ENCODE results near the gene NCOA5. TPM values are rescaled to one million over a fixed set of nuclear protein-coding genes. Genes with fewer than 3 reads are reported as not detected.
"Not testable (repeated sequence)": the region's sequence is repeated elsewhere in the genome, so short reads cannot be mapped to it uniquely, and the experiment has no call there.

NCOA5 gene
- total RNA-seq, 1 donor from 2014 or later: 25.3 TPM

DNA sequence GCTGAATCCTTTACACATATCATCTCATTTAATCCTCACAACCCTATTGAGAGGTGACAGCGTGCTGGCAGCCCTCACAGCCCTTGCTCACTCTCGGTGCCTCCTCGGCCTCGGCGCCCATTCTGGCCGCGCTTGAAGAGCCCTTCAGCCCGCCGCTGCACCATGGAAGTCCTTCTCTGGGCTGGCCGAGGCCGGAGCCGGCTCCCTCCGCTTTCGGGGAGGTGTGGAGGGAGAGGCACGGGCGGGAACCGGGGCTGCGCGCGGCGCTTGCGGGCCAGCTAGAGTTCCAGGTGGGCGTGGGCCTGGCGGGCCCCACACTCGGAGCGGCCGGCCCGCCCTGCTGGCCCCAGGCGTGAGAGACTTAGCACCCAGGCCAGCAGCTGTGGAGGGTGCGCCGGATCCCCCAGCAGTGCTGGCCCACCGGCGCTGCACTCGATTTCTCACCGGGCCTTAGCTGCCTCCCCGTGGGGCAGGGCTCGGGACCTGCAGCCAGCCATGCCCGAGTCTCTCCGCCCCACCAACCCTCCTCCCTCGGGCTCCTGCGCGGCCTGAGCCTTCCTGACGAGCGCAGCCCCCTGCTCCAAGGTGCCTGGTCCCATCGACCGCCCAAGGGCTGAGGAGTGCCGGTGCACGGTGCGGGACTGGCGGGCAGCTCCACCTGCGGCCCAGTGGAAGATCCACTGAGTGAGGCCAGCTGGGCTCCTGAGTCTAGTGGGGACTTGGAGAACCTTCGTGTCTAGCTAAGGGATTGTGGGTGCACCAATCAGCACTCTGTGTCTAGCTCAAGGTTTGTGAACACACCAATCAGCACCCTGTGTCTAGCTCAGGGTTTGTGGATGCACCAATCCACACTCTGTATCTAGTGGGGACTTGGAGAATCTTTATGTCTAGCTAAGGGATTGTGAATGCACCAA, 2.1 kb upstream of the NCOA5 start:
- DNase-seq (ENCODE audit: low read depth): not testable (repeated sequence)

DNA sequence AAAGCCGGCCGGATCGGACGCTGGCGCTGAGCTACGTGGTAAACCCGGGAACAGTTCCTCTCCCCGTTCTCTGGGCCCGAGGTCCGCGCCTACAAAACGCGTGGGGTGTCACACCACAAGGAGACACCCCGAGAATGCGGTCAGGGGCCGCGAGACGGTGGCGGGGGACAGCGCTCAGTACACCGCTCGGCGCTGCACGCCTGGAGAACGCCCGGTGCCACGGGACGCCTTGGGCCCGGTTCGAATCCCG, 670 bp downstream of the NCOA5 start:
- no peak for DNase-seq (ENCODE audit: low read depth)

DNA sequence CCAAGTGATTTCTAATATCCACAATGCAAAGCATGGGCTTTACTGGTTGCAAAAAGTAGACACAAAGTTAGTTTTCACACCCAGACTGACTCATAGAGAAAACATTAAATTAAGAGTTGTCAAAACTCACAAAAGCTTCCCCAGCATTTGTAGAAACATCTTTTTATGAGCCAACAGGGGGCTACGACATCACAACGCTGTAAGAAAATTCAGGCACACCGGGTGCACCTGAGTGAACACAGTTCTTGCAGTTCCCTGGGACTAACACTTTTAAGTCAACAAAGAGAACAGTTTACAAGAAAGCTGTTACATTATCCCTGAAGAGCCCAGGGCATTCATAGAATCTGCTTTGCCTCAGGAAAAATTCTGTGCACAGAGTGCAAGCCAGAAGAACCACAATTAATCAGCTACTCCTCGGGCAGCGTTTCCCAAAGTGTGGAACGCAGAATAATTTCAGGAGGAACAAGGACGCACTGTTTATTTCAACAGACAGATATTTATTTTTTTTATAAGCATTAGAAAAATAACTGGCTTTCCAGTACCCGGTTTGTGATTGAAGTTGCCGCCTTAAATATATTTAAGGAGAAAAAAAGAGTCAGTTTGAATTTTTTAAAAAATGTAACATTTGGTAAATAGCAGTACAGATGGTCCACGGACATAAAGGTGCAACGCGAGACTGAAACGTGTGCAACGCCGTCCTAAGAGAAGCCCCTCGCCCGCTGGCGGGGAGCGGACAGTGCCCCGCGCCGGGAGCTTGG, 1.2 kb downstream of the NCOA5 start:
- peak; percentile 57 for DNase-seq (ENCODE audit: low read depth)

DNA sequence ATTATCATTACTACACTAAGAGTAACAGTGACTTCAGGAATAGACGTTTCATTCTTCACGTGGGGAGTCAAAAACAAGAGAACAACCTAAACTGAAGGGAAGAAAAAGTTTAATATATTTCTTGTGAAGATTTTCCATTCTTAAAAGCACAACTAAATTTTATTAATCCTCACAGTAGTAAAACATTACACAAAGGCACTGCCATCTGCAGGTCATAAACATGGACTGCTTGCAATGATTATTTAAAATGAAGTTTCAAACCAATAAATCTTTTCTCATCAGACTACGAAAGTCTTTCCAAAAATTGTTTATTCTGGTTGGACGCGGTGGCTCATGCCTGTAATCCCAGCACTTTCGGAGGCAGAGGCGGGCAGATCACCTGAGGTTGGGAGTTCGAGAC, 2.6 kb downstream of the NCOA5 start:
- DNase-seq (ENCODE audit: low read depth): peak; percentile 38

DNA sequence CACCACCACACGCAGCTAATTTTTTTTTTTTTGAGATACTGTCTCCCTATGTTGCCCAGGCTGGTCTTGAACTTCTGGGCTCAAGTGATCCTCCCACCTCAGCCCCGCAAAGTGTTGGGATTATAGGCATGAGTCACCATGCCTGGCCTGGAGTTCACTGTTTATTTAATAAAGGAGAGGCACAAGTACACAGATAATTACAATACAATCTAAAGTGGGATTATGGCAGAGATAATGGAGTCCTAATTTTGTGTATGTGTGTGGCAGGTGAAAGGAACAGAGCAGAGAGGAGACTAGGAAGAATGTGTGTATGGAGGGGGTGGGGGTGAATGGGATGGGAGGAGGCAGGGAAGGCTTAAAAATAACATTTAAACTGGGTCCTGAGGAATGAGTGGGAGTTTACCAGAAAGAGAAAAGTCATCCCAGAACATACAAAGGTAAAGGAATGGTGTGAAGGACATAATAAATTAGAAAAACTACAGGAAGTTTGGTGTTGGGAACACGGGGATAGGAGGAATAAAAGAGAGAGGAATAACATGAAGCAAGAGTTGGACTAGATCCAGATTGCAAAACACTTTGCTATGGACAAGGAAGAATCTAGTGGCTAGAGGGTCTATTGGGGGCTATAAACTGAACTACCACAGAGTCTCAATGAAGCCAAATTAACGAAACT, 4.4 kb downstream of the NCOA5 start:
- peak; percentile 74 for DNase-seq (ENCODE audit: low read depth)

DNA sequence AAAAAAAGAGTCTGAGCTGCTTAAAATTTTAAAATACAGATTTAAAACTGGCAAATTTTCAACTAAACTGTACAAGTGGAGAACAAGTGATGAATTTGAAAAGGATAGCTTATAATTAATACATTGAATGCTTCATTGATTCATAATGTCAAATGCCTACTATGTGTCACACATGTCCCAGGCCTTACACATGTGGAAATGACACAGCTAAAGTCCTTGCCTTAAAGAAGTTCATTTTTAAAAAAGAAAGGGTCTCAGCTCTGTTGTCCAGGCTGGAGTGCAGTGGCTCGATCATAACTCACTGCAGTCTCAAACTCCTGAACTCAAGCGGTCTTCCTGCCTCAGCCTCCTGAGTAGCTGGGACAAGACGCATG, 5.0 kb downstream of the NCOA5 start:
- no peak for DNase-seq (ENCODE audit: low read depth)

DNA sequence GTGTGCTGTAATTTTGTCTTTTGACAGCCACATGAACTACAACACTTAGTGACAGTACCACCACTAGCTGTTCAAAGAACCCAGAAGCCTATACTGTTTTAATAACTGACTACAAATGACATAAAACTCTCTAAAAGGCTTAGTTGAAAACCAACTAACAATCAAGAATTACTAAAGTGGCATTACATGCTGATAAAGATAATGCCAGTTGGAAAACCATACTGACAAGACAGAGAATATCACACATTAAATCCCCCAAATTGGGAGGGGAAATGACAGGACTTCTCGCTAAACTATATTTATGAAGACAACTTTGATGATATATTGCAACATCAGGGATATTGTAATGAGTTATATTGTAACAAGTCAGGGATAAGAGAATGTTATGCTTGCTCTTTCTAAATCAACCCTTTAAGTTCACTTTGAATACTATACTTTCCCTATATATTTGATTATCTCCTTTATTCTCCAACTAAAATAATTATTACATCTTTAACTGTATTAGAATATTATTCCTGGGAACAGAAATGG, 6.2 kb downstream of the NCOA5 start:
- no peak for DNase-seq (ENCODE audit: low read depth)

DNA sequence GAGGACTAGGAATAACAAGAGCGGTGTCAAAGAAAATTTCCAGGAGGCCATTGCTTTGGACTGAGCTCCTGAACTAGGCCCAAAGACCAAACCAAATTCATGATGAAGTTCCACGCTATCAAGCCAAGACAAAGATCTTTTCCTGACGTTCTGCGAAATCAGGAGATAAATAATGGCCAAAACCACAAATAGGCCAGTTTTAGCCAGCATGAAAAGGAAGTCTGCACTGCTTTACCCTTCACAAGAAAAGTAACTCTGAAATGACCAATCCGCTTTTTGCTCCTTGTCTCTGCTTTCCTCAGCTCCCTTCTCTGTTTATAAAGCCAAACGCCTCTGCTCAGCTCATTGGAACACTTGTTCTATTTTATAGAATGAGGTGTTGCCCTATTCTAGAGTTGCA, 6.7 kb downstream of the NCOA5 start:
- DNase-seq (ENCODE audit: low read depth): no peak

DNA sequence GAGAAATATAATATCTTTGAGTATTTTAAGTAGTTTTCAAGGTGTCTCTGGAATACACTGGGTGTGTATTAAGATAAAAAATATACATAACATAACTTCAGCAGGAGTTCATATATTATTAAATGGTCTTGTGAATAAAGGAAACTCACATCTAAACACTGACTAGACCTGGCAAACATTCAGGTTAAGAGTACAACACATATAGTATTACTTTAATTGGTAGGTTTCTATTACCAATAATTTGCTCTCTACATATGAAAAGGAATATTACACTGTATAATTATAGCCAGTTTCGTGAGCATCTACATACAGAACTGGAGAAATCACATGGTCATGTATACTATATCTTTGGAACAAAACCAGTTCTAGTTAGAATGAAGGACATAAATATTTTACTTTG, 8.7 kb downstream of the NCOA5 start:
- no peak for DNase-seq (ENCODE audit: low read depth)

DNA sequence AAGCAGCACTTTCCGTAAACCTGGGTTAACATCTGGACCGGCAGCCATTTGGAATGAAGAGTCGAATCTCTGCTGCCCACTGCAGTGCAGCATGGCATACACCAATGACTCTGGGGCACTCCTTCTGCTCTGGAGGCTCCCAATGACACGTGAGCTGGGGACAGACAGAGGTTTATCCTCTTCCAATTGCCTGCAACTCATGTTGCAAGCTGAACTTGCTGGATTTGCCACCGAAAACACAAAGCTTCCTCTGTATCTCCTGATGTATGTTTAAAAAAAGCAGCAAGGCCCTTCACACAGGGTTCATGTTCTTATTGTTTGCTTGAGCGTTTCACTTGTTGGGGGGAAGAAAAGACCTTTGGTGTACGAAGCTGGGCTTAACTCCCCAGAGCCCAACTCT, 10.8 kb downstream of the NCOA5 start:
- DNase-seq (ENCODE audit: low read depth): no peak

DNA sequence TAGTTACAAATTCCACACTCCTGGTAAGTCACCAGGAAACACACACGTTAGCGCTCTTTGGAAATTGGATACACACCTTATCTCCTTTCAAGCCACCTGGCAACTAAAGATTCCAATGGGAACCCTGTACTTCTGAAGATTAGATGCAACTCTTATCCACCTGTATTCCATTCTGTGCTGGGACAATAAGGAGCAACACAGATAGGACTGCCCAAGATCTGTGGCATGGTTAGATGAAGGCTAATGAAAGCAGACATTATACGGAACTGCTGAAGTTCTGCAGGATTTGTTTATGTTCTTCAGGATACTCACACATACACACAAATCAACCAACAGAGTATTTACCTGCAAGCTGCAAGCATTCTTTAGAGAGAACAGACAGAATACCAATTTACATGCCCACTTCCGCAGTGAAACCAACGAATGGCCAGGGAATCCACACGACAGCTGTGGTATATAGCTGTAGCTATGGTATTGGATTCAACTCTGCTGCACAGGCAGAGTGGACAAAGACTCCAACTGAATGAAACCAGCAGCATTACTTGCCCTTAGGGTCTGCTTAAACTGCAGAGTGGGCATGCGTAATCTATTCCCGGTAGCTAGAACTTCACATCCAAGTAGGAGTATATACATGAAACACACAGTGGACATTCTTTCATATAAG, 12.0 kb downstream of the NCOA5 start:
- DNase-seq (ENCODE audit: low read depth): no peak

DNA sequence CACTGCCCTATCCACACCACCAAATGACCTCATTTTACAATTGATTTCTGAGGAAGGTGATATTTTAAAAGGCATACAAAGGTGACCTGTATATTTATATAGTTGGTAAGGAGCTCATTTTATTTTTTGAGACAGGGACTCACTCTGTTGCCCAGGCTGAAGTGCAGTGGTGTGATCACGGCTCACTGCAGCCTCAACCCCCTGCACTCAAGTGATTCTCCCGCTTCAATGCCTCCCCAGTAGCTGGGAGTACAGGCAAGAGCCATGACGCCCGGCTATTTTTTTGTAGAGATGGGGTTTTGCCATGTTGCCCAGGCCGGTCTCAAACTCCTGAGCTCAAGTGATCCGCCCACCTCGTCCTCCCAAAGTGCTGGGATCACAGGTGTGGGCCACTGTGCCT, 13.0 kb downstream of the NCOA5 start:
- no peak for DNase-seq (ENCODE audit: low read depth)

DNA sequence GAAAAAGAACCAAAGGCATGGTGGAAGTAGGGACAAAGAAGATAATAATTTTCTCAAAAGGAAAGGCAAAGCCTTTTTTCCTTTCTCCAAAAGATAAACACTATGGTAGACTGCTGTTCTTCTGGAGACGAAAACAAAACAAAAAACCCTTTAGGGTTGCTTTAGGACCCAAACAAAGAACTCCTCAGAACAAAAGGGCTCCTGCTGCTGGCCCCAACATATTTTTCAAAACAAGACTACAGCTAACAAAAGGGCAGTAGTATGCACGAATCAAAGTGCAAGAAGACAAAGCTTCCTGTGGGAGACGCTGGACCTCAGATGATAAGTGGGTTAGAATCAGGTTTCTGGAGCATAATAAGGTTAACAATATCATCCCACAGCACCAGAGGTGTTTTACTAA, 15.8 kb downstream of the NCOA5 start:
- DNase-seq (ENCODE audit: low read depth): no peak

DNA sequence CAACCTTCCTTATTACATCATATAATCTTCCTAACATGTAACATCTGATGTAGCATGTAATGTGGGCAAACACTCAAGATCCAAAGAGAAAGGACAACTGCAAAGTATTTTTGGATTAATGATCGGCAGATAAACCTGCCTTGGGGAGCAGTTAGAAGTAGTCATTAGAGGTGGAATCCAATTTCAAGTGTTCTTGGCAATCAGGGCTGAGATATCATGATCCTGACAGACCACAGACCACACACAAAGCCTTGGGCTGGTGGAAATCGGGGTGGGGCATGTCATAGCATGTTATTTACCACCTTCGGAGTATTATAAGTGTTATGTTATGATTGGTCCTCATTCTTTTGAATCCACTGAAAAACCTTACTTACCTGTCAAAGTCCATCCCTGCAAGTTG, 16.3 kb downstream of the NCOA5 start:
- DNase-seq (ENCODE audit: low read depth): no peak

DNA sequence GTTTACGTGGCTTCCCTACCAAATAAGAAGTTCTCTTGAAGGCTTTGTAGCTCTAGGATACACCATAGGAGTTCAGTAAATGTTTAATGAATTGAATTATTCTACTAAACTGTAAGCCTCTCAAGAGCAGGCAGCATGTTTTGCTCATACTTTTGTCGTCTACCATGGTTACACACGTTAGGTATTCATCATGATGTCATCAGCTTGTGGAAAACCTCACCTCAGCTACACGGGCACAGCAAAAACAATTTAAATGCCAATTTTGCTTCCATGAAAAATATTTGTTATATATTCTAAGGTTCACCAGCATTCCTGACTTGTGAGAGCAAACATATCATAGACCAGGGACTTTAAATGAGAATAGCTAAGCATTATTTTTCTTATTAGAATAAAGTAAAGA, 16.7 kb downstream of the NCOA5 start:
- no peak for DNase-seq (ENCODE audit: low read depth)

DNA sequence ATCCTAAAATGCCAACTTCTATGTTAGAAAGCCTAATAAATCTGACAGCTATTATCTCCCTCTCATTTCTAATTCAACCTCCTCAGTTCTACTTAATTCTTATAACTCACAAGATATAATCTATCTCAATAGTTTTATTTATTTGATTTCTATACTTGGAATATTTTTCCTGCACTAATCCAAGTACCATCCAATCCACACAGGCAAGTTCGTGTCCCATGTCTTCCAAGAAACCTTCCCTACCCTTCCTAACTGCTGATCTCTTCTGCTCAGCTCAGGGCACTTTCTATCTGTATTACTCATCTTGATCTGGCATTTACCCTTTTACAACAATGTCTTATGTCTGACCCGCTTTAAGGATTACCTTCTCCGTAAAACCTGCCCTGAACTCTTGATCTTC, 18.2 kb downstream of the NCOA5 start:
- no peak for DNase-seq (ENCODE audit: low read depth)

DNA sequence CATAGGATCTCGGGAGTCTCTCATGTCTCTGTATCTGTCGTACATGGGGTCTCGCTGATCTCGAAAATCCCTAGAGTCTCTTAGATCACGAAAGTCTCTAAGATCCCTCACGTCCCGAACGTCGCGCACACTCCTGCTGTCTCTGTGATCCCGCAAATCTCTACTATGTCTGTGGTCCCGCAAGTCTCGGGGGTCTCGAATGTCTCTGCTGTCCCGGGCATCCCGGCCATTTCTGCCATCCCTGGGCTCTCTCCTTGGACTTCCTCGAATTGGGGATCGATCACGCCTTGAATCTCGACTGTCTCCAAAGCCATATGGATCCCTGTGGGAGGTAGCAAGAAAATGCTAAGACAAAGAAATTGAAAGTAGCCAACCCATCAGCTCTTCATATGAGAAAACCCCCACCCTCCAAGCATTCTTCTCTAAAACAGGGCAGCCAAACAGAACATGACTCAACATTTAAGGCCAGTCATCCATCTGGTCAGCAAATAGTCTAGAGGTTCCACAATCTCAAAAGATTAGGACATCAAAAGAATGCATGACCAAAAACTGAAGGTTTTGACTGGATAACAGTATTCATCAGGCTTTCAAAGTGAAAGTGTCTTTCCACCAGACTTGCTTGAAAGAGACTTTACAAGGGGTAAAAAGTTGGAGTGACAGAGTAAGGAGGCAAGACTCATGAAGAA, 19.4 kb downstream of the NCOA5 start:
- DNase-seq (ENCODE audit: low read depth): peak; percentile 58

DNA sequence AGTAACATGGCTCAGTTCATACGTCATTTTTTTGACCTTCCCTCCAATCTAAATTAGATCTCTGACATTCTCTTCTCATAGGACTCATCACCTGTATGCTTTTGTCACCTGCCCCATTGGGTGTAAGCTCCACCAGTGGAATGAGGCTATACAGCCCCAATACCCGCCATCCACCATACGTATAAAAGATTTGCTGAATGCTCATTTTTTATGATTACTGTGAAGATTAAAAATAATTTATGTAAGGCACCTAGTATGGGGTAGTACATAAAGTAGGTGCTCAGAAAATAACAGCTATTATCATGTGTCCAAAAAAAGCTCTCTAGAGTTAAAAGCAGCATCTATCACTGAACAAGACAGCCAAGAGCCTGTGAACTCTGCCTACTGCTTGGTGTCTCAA, 24.1 kb downstream of the NCOA5 start:
- no peak for DNase-seq (ENCODE audit: low read depth)

DNA sequence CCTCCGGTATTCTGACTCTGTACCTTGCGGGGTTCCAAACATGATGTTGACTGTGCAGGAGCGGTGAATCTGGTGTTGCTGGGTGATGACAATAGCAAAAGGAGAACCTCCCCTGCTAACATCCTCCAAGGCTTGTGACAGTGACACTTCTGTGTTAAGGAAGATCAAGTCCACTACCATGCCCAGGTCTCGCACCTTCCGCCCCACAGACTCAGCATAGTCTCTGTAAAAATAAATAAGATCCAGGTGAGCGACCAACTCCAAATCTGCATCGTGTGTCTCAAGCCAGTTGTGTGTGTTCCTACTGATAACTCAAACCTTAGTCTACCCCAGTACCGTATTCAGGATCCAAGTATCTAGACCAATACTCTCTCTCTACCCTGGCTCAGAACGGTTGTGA, 24.8 kb downstream of the NCOA5 start:
- no peak for DNase-seq (ENCODE audit: low read depth)

DNA sequence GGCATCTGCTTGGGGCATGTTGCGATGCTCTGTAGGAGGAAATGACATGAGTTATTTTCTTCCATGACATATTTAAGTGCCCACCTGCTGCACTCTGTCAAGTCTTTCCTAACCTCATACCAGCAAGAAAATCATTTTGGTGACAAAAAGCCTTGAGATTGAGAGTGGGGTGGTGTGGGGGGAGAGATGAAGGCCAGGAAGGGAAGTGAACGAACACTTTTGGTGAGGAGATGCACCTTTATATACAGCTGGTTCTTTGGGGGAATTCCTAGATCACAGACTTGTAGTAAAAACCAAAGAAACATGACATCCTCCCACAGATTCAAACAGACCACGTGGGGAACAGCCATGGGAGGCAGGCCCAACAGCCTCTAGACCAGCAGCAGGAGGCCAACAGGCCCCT, 26.1 kb downstream of the NCOA5 start:
- no peak for DNase-seq (ENCODE audit: low read depth)

DNA sequence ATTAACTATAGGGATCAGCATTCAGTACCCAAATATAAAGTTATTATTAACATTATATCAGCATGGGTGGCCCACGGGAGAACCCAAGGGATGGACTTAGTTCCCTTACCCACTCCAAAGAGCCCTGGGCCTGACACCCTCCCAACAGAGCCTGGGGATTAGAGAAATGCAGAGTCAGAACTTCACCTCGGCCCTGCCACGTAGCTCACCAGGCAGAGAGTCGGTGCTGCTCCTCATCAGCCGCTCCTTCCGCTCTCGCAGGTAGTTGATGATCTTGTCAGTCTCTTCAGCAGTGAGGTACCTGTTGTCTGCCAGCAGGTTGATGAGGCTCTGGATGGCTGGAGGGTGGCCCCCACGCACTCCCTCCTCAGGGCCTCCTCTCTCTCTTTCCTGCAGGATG, 26.6 kb downstream of the NCOA5 start:
- DNase-seq (ENCODE audit: low read depth): no peak

DNA sequence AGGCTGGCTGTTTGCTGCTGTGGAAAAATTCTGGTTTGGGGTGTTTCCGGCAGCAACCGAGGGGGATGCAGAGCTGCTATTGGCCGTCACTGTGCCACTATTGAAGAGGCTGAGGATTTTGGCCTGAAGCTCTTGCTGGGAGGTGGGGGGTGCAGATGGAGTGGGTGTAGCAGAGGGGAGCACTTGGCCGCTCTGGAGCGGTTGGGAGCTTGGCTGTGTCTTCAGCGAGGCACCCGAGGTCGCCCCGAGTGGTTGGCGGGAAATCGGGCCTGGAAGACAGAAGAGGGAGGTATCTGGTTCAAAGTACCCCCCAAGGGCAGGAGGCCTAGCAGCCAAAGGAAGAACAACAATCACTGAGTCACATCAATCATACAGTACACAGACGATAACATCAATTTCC, 27.1 kb downstream of the NCOA5 start:
- DNase-seq (ENCODE audit: low read depth): no peak
